WTC11 (cell line): Measurements from ENCODE around the gene PLPPR4. TPM values are rescaled to one million over a fixed set of nuclear protein-coding genes. Genes with fewer than 3 reads are reported as not detected.

Source experiments
- ATAC-seq: fragments of 200-7000 bp; cut with Tn5 transposase; 2 replicates; pipeline ENCODE4 v1.10.0; 2021; ENCODE audit warnings: mild to moderate bottlenecking, moderate library complexity
- CTCF ChIA-PET: fragments of 300-600 bp; sonication (Branson Sonifier 250); formaldehyde crosslinking; loops from one replicate; lab custom pipeline; 2021; ENCODE audit warnings: antibody characterized with exemption; lab: Charles Lee
- POLR2A ChIA-PET: fragments of 350-600 bp; sonication (Branson Sonifier 250); formaldehyde crosslinking; loops from one replicate; lab custom pipeline; 2021; ENCODE audit warnings: antibody characterized with exemption; lab: Charles Lee
- DNase-seq: peaks from one replicate; pipeline ENCODE4 v3.0.0; 2021; ENCODE audit warnings: low spot score
- H3K27ac Mint-ChIP-seq: 2 replicates; pipeline ENCODE4 v1.8.0; 2021; ENCODE audit warnings: mixed read lengths
- H3K27me3 Mint-ChIP-seq: 2 replicates; pipeline ENCODE4 v1.8.0; 2021; ENCODE audit warnings: low read depth, mild to moderate bottlenecking, moderate library complexity, mixed read lengths
- H3K36me3 Mint-ChIP-seq: 2 replicates; pipeline ENCODE4 v1.8.0; 2021; ENCODE audit warnings: mixed read lengths
- H3K4me1 Mint-ChIP-seq: 2 replicates; pipeline ENCODE4 v1.8.0; 2022; ENCODE audit warnings: mixed read lengths
- H3K4me3 Mint-ChIP-seq: 2 replicates; pipeline ENCODE4 v1.8.0; 2021; ENCODE audit warnings: mild to moderate bottlenecking, moderate library complexity, mixed read lengths
- H3K9me3 Mint-ChIP-seq: 2 replicates; pipeline ENCODE4 v1.8.0; 2021; ENCODE audit warnings: mixed read lengths
- CREB1 ChIP-seq: sonication (generic); formaldehyde crosslinking; IDR thresholded peaks from 2 replicates; pipeline ENCODE4 v1.8.0; 2023; ENCODE audit warnings: mild to moderate bottlenecking, missing genetic modification reagents
- GTF2I ChIP-seq: fragments of 250-450 bp; sonication (Bioruptor Pico); conservative IDR thresholded peaks from 2 replicates; pipeline ENCODE4 v1.4.0; 2021; ENCODE audit warnings: mild to moderate bottlenecking
- JAZF1 ChIP-seq: fragments of 250-450 bp; sonication (Bioruptor Pico); IDR thresholded peaks from 2 replicates; pipeline ENCODE4 v1.9.0; 2021; ENCODE audit warnings: moderate library complexity, mild to moderate bottlenecking, inconsistent platforms
- KAT7 ChIP-seq: sonication (generic); formaldehyde crosslinking; IDR thresholded peaks from 2 replicates; pipeline ENCODE4 v1.8.1; 2023; ENCODE audit warnings: missing genetic modification reagents, mild to moderate bottlenecking, borderline replicate concordance
- MYBL2 ChIP-seq: sonication (generic); formaldehyde crosslinking; IDR thresholded peaks from 2 replicates; pipeline ENCODE4 v1.8.1; 2023; ENCODE audit warnings: mild to moderate bottlenecking, moderate library complexity, missing genetic modification reagents
- NR1H2 ChIP-seq: sonication (generic); formaldehyde crosslinking; IDR thresholded peaks from 2 replicates; pipeline ENCODE4 v1.9.0; 2021; ENCODE audit warnings: mild to moderate bottlenecking, moderate library complexity, missing genetic modification reagents
- NR3C1 ChIP-seq: sonication (generic); formaldehyde crosslinking; conservative IDR thresholded peaks from 2 replicates; pipeline ENCODE4 v1.8.1; 2023; ENCODE audit warnings: low read depth, mild to moderate bottlenecking, missing genetic modification reagents
- SMAD3 ChIP-seq: sonication (generic); formaldehyde crosslinking; IDR thresholded peaks from 2 replicates; pipeline ENCODE4 v1.8.0; 2022; ENCODE audit warnings: missing genetic modification reagents, mild to moderate bottlenecking, borderline replicate concordance
- TEAD4 ChIP-seq: sonication (generic); formaldehyde crosslinking; IDR thresholded peaks from 2 replicates; pipeline ENCODE4 v1.8.0; 2022; ENCODE audit warnings: mild to moderate bottlenecking, missing genetic modification reagents
- total RNA-seq: library from RNA; stranded (reverse); gene quantifications from 3 replicates; pipeline ENCODE4 v1.2.3, GENCODE V29; 2021
- TF ChIP-seq, protein P1 (sequence below): sonication (generic); formaldehyde crosslinking; IDR thresholded peaks from 2 replicates; pipeline ENCODE4 v1.8.0; 2022; ENCODE audit warnings: mild to moderate bottlenecking, missing genetic modification reagents
- TF ChIP-seq, protein P2 (sequence below): sonication (generic); formaldehyde crosslinking; IDR thresholded peaks from 2 replicates; pipeline ENCODE4 v1.8.1; 2023; ENCODE audit warnings: mild to moderate bottlenecking, missing genetic modification reagents, borderline replicate concordance
- TF ChIP-seq, protein P3 (sequence below): sonication (generic); formaldehyde crosslinking; IDR thresholded peaks from 2 replicates; pipeline ENCODE4 v1.8.1; 2022; ENCODE audit warnings: low read depth, mild to moderate bottlenecking, moderate library complexity, missing genetic modification reagents, borderline replicate concordance
- TF ChIP-seq, protein P4 (sequence below): fragments of 250-450 bp; sonication (Bioruptor Pico); IDR thresholded peaks from 2 replicates; pipeline ENCODE4 v1.9.0; 2021; ENCODE audit warnings: mild to moderate bottlenecking, borderline replicate concordance
- TF ChIP-seq, protein P5 (sequence below): sonication (generic); formaldehyde crosslinking; conservative IDR thresholded peaks from 2 replicates; pipeline ENCODE4 v1.8.1; 2023; ENCODE audit warnings: mild to moderate bottlenecking, low read depth, missing genetic modification reagents, moderate library complexity

The PLPPR4 gene
- total RNA-seq, 1 experiment from 2014 or later, result 1.3 TPM

DNA sequence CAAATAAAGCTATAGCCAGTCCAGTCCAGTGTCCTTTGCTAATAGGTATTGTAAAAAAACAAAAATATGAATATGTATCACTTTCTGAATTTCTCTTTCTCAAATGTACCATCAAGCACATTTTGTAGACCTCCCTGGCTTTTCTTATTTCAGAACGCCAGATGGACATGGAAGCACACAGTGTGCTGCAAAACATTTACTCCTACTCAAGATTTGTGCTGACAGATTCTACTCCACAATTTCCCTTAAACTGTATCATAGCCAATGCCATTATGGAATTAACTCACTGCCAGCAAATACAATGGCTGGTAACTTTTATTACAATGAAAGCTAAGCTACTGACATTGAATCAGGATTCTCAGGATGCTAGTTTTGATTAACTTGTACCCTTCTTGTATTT, 30.8 kb upstream of the PLPPR4 start (continued):
- TF ChIP-seq, protein P1, sequence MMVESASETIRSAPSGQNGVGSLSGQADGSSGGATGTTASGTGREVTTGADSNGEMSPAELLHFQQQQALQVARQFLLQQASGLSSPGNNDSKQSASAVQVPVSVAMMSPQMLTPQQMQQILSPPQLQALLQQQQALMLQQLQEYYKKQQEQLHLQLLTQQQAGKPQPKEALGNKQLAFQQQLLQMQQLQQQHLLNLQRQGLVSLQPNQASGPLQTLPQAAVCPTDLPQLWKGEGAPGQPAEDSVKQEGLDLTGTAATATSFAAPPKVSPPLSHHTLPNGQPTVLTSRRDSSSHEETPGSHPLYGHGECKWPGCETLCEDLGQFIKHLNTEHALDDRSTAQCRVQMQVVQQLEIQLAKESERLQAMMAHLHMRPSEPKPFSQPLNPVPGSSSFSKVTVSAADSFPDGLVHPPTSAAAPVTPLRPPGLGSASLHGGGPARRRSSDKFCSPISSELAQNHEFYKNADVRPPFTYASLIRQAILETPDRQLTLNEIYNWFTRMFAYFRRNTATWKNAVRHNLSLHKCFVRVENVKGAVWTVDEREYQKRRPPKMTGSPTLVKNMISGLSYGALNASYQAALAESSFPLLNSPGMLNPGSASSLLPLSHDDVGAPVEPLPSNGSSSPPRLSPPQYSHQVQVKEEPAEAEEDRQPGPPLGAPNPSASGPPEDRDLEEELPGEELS (CRISPR knock-in tag), result no peak

DNA sequence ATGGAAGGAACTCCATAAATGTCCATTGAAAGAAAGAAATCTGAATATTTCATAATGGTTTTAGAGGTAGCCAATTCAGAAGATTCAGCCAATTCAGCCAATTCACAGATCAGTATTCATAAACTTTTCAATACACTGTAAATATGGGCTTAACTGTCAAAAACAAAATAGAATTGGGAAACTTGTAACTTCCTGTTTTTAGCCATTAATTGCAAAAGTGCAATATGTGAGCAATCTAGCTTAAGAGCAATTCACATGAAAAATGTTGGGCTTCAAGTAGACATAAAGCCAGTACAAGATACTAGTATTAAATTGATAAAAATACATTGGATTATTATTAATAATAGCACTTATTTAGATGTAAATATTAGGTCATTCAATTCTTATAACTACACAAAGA, 27.5 kb upstream of the PLPPR4 start:
- Mint-ChIP-seq H3K36me3 (no peaks in the 10 kb centered on the region), H3K27me3 (no peaks in the 10 kb centered on the region), H3K4me1 (no peaks in the 10 kb centered on the region), H3K9me3 (no peaks in the 10 kb centered on the region), H3K4me3 (no peak overlapping the region), H3K27ac (no peak overlapping the region)
- CTCF ChIA-PET, result no interaction called here
- no peak for ATAC-seq
- POLR2A ChIA-PET, result no interaction called here
- no peak for DNase-seq
- TF ChIP-seq SMAD3 (CRISPR knock-in tag), result no peak
- no peak for TF ChIP-seq CREB1 (CRISPR knock-in tag)
- TF ChIP-seq, all 79 proteins: peak for 0

DNA sequence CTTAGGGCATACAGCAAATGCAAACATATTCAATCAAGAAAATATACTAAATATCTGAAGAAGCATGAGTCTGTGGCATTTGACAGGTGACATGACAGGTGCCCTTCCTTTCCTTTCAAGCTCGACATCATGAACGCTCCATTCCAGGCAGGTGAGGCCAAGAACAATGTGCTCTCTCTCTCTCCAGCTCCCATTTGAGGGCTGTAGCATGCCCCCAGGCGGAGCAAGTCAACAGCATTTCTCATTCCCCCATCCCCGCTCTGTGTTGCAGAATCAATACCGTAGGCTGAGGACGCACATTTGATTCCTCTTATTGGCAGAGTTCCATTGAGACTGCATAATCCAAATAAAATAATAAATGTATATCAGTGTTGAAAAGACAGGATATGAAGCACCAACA, 24.6 kb upstream of the PLPPR4 start:
- Mint-ChIP-seq H3K36me3 (no peaks in the 10 kb centered on the region), H3K9me3 (no peaks in the 10 kb centered on the region), H3K4me1 (no peaks in the 10 kb centered on the region), H3K27me3 (no peaks in the 10 kb centered on the region), H3K4me3 (no peak overlapping the region), H3K27ac (no peak overlapping the region)
- DNase-seq (peak; percentile 11), ATAC-seq (peak; percentile 73)
- POLR2A ChIA-PET, result no interaction called here
- TF ChIP-seq, protein P2, sequence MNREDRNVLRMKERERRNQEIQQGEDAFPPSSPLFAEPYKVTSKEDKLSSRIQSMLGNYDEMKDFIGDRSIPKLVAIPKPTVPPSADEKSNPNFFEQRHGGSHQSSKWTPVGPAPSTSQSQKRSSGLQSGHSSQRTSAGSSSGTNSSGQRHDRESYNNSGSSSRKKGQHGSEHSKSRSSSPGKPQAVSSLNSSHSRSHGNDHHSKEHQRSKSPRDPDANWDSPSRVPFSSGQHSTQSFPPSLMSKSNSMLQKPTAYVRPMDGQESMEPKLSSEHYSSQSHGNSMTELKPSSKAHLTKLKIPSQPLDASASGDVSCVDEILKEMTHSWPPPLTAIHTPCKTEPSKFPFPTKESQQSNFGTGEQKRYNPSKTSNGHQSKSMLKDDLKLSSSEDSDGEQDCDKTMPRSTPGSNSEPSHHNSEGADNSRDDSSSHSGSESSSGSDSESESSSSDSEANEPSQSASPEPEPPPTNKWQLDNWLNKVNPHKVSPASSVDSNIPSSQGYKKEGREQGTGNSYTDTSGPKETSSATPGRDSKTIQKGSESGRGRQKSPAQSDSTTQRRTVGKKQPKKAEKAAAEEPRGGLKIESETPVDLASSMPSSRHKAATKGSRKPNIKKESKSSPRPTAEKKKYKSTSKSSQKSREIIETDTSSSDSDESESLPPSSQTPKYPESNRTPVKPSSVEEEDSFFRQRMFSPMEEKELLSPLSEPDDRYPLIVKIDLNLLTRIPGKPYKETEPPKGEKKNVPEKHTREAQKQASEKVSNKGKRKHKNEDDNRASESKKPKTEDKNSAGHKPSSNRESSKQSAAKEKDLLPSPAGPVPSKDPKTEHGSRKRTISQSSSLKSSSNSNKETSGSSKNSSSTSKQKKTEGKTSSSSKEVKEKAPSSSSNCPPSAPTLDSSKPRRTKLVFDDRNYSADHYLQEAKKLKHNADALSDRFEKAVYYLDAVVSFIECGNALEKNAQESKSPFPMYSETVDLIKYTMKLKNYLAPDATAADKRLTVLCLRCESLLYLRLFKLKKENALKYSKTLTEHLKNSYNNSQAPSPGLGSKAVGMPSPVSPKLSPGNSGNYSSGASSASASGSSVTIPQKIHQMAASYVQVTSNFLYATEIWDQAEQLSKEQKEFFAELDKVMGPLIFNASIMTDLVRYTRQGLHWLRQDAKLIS (CRISPR knock-in tag), result no peak
- TF ChIP-seq TEAD4 (CRISPR knock-in tag) (no peak), GTF2I (no peak), MYBL2 (CRISPR knock-in tag) (no peak)
- CTCF ChIA-PET, result no interaction called here

DNA sequence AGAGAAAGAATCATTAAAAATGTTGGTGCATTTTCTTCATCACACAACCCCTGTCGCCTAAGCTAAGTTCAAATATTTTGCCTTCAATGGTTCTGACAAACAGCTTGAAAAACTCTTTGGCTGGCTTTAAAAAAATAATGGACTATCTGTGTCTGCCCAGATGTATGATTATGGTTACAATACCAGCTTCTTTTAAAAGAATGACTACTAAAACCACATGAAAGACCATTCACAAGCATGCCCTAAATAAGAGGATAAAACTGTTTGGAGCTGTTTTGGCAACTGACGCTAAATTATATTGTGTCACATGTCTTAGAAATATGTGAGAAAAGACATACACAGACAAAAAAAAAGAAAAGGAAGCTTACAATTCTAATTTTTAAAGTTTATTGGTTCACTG, 23.7 kb upstream of the PLPPR4 start:
- POLR2A ChIA-PET, result no interaction called here
- no peak for DNase-seq
- H3K4me3 Mint-ChIP-seq, result no peak overlapping the region
- H3K27ac Mint-ChIP-seq, result no peak overlapping the region
- no peak for ATAC-seq
- no peaks in the 10 kb centered on the region for H3K4me1 Mint-ChIP-seq
- CTCF ChIA-PET, result no interaction called here
- peaks cover 5% of the 10 kb centered on the region; the same call in 1 of the 2 replicates for H3K36me3 Mint-ChIP-seq
- peaks cover 8% of the 10 kb centered on the region for H3K9me3 Mint-ChIP-seq
- no peaks in the 10 kb centered on the region for H3K27me3 Mint-ChIP-seq
- TF ChIP-seq, protein P3, sequence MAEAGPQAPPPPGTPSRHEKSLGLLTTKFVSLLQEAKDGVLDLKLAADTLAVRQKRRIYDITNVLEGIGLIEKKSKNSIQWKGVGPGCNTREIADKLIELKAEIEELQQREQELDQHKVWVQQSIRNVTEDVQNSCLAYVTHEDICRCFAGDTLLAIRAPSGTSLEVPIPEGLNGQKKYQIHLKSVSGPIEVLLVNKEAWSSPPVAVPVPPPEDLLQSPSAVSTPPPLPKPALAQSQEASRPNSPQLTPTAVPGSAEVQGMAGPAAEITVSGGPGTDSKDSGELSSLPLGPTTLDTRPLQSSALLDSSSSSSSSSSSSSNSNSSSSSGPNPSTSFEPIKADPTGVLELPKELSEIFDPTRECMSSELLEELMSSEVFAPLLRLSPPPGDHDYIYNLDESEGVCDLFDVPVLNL (CRISPR knock-in tag), result no peak
- TF ChIP-seq, protein P4, sequence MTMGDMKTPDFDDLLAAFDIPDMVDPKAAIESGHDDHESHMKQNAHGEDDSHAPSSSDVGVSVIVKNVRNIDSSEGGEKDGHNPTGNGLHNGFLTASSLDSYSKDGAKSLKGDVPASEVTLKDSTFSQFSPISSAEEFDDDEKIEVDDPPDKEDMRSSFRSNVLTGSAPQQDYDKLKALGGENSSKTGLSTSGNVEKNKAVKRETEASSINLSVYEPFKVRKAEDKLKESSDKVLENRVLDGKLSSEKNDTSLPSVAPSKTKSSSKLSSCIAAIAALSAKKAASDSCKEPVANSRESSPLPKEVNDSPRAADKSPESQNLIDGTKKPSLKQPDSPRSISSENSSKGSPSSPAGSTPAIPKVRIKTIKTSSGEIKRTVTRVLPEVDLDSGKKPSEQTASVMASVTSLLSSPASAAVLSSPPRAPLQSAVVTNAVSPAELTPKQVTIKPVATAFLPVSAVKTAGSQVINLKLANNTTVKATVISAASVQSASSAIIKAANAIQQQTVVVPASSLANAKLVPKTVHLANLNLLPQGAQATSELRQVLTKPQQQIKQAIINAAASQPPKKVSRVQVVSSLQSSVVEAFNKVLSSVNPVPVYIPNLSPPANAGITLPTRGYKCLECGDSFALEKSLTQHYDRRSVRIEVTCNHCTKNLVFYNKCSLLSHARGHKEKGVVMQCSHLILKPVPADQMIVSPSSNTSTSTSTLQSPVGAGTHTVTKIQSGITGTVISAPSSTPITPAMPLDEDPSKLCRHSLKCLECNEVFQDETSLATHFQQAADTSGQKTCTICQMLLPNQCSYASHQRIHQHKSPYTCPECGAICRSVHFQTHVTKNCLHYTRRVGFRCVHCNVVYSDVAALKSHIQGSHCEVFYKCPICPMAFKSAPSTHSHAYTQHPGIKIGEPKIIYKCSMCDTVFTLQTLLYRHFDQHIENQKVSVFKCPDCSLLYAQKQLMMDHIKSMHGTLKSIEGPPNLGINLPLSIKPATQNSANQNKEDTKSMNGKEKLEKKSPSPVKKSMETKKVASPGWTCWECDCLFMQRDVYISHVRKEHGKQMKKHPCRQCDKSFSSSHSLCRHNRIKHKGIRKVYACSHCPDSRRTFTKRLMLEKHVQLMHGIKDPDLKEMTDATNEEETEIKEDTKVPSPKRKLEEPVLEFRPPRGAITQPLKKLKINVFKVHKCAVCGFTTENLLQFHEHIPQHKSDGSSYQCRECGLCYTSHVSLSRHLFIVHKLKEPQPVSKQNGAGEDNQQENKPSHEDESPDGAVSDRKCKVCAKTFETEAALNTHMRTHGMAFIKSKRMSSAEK (CRISPR knock-in tag), result no peak
- TF ChIP-seq JAZF1 (no peak), NR1H2 (CRISPR knock-in tag) (no peak), NR3C1 (CRISPR knock-in tag) (no peak), KAT7 (no peak)
- TF ChIP-seq, protein P5, sequence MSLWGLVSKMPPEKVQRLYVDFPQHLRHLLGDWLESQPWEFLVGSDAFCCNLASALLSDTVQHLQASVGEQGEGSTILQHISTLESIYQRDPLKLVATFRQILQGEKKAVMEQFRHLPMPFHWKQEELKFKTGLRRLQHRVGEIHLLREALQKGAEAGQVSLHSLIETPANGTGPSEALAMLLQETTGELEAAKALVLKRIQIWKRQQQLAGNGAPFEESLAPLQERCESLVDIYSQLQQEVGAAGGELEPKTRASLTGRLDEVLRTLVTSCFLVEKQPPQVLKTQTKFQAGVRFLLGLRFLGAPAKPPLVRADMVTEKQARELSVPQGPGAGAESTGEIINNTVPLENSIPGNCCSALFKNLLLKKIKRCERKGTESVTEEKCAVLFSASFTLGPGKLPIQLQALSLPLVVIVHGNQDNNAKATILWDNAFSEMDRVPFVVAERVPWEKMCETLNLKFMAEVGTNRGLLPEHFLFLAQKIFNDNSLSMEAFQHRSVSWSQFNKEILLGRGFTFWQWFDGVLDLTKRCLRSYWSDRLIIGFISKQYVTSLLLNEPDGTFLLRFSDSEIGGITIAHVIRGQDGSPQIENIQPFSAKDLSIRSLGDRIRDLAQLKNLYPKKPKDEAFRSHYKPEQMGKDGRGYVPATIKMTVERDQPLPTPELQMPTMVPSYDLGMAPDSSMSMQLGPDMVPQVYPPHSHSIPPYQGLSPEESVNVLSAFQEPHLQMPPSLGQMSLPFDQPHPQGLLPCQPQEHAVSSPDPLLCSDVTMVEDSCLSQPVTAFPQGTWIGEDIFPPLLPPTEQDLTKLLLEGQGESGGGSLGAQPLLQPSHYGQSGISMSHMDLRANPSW (CRISPR knock-in tag), result no peak
